Esophagus muscularis mucosa (tissue), 4 donors: Measurements from ENCODE around the gene ERO1B. TPM values are rescaled to one million over a fixed set of nuclear protein-coding genes. Genes with fewer than 3 reads are reported as not detected.

Source experiments
- DNase-seq: peaks from one replicate; pipeline ENCODE4 v3.0.0-alpha.2; 2017; ENCODE audit errors: extremely low spot score
- H3K27ac ChIP-seq, 4 donors: fragments of 200-600 bp; sonication (generic); replicated peaks in 1 of 4; 1 replicate in 3 of 4; 2 replicates in 1 of 4; pipeline ENCODE4 v1.5.1; 2016 to 2019; ENCODE audit warnings: mild to moderate bottlenecking in 1 of 4
- H3K27me3 ChIP-seq, 4 donors: fragments of 200-600 bp; sonication (generic); one replicate each; pipeline versions ENCODE4 v1.5.1 to v1.6.0; 2016 to 2019
- H3K36me3 ChIP-seq, 4 donors: fragments of 200-600 bp; sonication (generic); one replicate each; pipeline ENCODE4 v1.5.1; 2016 to 2019
- H3K4me1 ChIP-seq, 4 donors: fragments of 200-600 bp; sonication (generic); one replicate each; pipeline ENCODE4 v1.5.1; 2016 to 2019
- H3K4me3 ChIP-seq, 4 donors: fragments of 200-600 bp; sonication (generic); 1 replicate in 2 of 4; 2 replicates in 2 of 4; pipeline ENCODE4 v1.5.1; 2016 to 2019; ENCODE audit warnings: mild to moderate bottlenecking in 4 of 4, moderate library complexity in 1 of 4
- H3K9me3 ChIP-seq, 4 donors: fragments of 200-600 bp; sonication (generic); 1 replicate in 3 of 4; 2 replicates in 1 of 4; pipeline ENCODE4 v1.5.1; 2016 to 2019
- EP300 ChIP-seq: sonication (generic); formaldehyde crosslinking; IDR thresholded peaks from one replicate; pipeline ENCODE4 v1.6.1; 2017; ENCODE audit warnings: antibody characterized with exemption
- POLR2A ChIP-seq: fragments of 450-650 bp; IDR thresholded peaks from one replicate; pipeline ENCODE4 v1.6.1; 2017; ENCODE audit warnings: antibody characterized with exemption, moderate library complexity, mild to moderate bottlenecking, low read depth
- POLR2AphosphoS5 ChIP-seq, 2 donors: sonication (generic); formaldehyde crosslinking; IDR thresholded peaks; one replicate each; pipeline ENCODE4 v1.6.1; 2017; ENCODE audit warnings: antibody characterized with exemption in 2 of 2
- WGBS: methylation state at CpG from one replicate; pipeline ENCODE4 v1.1.5; 2018; 5-methylcytosine and 5-hydroxymethylcytosine counted together
- intact Hi-C: fragments of 100-400 bp; cut with DNase I; formaldehyde crosslinking; loops from one replicate; pipeline ENCODE4 v1.15.1; 2023
- total RNA-seq, 4 donors: library from RNA; depleted of rRNA; stranded (reverse); fragments of >200 nt; gene quantifications; one replicate each; pipeline versions ENCODE4 v1.1.0 to v1.2.1, GENCODE V29; 2016
- TF ChIP-seq, protein P1 (sequence below), 3 experiments: fragments of 200-600 bp in 2 of 3; fragments of 450-650 bp in 1 of 3; sonication (generic) in 2 of 3; IDR thresholded peaks; one replicate each; pipeline ENCODE4 v1.5.1; 2017 to 2019; ENCODE audit warnings: antibody characterized with exemption in 3 of 3, mild to moderate bottlenecking in 2 of 3, moderate library complexity in 1 of 3

Gene ERO1B
- total RNA-seq, 4 donors from 2014 or later: 7.0 to 11.2 (median 8.1) TPM

GRCh38 chr1:236261033-236261432 lies 20.7 kb downstream of the ERO1B start:
- 94% methylated on average over 1 of the region's 1 CpG for WGBS
- Histone ChIP-seq H3K27me3 (no peaks in the 10 kb centered on the region), H3K27ac (no peak overlapping the region), H3K36me3 (peaks cover 0 to 17% (median 8%) of the 10 kb centered on the region in 4 donors), H3K4me1 (no peaks in the 10 kb centered on the region), H3K4me3 (no peak overlapping the region), H3K9me3 (peaks cover 0 to 37% (median 35%) of the 10 kb centered on the region in 4 donors)
- intact Hi-C loops: no loop called here
- TF ChIP-seq, protein P1, sequence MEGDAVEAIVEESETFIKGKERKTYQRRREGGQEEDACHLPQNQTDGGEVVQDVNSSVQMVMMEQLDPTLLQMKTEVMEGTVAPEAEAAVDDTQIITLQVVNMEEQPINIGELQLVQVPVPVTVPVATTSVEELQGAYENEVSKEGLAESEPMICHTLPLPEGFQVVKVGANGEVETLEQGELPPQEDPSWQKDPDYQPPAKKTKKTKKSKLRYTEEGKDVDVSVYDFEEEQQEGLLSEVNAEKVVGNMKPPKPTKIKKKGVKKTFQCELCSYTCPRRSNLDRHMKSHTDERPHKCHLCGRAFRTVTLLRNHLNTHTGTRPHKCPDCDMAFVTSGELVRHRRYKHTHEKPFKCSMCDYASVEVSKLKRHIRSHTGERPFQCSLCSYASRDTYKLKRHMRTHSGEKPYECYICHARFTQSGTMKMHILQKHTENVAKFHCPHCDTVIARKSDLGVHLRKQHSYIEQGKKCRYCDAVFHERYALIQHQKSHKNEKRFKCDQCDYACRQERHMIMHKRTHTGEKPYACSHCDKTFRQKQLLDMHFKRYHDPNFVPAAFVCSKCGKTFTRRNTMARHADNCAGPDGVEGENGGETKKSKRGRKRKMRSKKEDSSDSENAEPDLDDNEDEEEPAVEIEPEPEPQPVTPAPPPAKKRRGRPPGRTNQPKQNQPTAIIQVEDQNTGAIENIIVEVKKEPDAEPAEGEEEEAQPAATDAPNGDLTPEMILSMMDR (IDR thresholded peaks at IDR 0.05): no peak
- no peak for DNase-seq

DNA sequence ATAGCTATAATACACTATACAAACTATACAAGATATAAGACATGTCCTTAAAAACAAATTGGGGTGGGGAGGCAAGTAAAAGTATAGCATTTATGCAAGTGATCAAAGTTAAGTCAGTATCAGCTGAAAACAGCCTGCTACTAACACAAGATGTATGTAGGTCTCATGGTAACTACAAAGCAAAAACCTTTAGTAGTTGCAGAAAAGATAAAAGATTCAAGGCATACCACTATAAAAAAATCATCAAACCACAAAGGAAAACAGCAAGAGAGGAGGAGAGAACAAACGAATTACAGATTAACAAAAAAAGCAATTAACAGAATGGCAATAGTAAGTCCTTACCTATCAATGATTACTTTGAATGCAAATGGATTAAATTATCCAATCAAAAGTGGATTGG lies 22.7 kb downstream of the ERO1B start:
- H3K9me3 ChIP-seq: peaks cover 0 to 37% (median 35%) of the 10 kb centered on the region in 4 donors
- no peaks in the 10 kb centered on the region for H3K4me1 ChIP-seq
- no peaks in the 10 kb centered on the region for H3K27me3 ChIP-seq
- no peak for DNase-seq
- intact Hi-C loops: no loop called here
- WGBS: 97% methylated on average over 1 of the region's 1 CpG
- H3K36me3 ChIP-seq: peaks cover 0 to 16% (median 7%) of the 10 kb centered on the region in 4 donors
- H3K4me3 ChIP-seq: no peak overlapping the region
- TF ChIP-seq POLR2AphosphoS5 (IDR thresholded peaks at IDR 0.05) (no peak), POLR2A (no peak), EP300 (no peak)
- TF ChIP-seq, protein P1 (IDR thresholded peaks at IDR 0.05): no peak
- H3K27ac ChIP-seq: no peak overlapping the region

DNA sequence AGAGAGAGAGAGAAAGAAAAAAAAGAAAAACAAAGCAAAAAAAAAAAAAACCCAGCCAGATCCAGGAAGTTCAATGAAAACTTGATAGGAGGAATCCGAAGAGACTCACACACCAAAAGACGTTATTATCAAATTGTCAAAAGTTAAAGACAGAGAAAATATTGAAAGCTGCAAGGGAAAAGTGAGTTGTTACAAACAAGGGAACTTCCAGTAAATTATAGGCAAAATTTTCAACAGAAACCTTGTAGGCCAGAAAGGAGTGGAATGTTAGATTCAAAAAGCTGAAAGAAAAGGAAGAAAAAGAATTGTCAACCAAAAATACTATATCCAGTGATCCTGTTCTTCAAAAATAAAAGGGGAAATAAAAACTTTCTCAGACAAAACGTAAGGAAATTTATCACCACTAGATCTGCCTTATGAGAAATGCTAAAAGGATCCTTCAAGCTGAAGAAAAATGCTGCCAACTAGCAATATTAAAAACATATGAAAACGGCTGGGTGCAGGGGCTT lies 23.6 kb downstream of the ERO1B start:
- WGBS: 83% methylated on average over 4 of the region's 4 CpGs
- Histone ChIP-seq H3K4me3 (no peak overlapping the region), H3K4me1 (no peaks in the 10 kb centered on the region), H3K27me3 (no peaks in the 10 kb centered on the region), H3K36me3 (peaks cover 0 to 16% (median 8%) of the 10 kb centered on the region in 4 donors), H3K9me3 (peaks cover 0 to 37% (median 35%) of the 10 kb centered on the region in 4 donors), H3K27ac (no peak overlapping the region)
- intact Hi-C loops: no loop called here
- TF ChIP-seq, protein P1 (IDR thresholded peaks at IDR 0.05): no peak
- TF ChIP-seq POLR2A (no peak), POLR2AphosphoS5 (IDR thresholded peaks at IDR 0.05) (no peak), EP300 (no peak)
- no peak for DNase-seq

GRCh38 chr1:236257216-236257615 lies 24.5 kb downstream of the ERO1B start:
- H3K36me3 ChIP-seq: peaks cover 0 to 12% (median 4%) of the 10 kb centered on the region in 4 donors
- H3K4me3 ChIP-seq: no peak overlapping the region
- no peak for TF ChIP-seq POLR2AphosphoS5 (IDR thresholded peaks at IDR 0.05)
- no peak for TF ChIP-seq EP300
- no peak for TF ChIP-seq POLR2A
- TF ChIP-seq, protein P1 (IDR thresholded peaks at IDR 0.05): no peak
- H3K4me1 ChIP-seq: no peaks in the 10 kb centered on the region
- intact Hi-C loops: no loop called here
- H3K27ac ChIP-seq: no peak overlapping the region
- H3K9me3 ChIP-seq: peaks cover 0 to 36% (median 32%) of the 10 kb centered on the region in 4 donors
- DNase-seq: no peak
- no peaks in the 10 kb centered on the region for H3K27me3 ChIP-seq
